NT2/D1 (cell line): Measurements from ENCODE around the gene ASPDH.

Experiments
- DNase-seq: peaks from one replicate; pipeline ENCODE4 v3.0.0-alpha.2; 2011; ENCODE audit warnings: low read depth, low spot score
- H3K27me3 ChIP-seq: 2 replicates; pipeline ENCODE4 v1.6.0; 2011; ENCODE audit warnings: mild to moderate bottlenecking; ENCODE audit not compliant: insufficient read length, insufficient read depth
- H3K36me3 ChIP-seq: 2 replicates; pipeline ENCODE4 v1.6.1; 2011; ENCODE audit warnings: mild to moderate bottlenecking, low read length, mixed read lengths; ENCODE audit not compliant: insufficient read depth, insufficient read length
- H3K4me1 ChIP-seq: 2 replicates; pipeline ENCODE4 v1.5.1; 2011; ENCODE audit not compliant: insufficient read depth, insufficient read length
- H3K4me3 ChIP-seq: 2 replicates; pipeline ENCODE4 v1.5.1; 2011; ENCODE audit warnings: low read depth; ENCODE audit not compliant: insufficient read length
- H3K9ac ChIP-seq: 2 replicates; pipeline ENCODE4 v1.6.0; 2011; ENCODE audit warnings: low read depth; ENCODE audit not compliant: insufficient read length
- H3K9me3 ChIP-seq: 2 replicates; pipeline ENCODE4 v1.5.1; 2011; ENCODE audit warnings: mild to moderate bottlenecking, low read length; ENCODE audit not compliant: insufficient read depth
- SUZ12 ChIP-seq: IDR thresholded peaks from 2 replicates; pipeline ENCODE4 v1.6.1; 2011; ENCODE audit not compliant: insufficient read length, insufficient read depth; ENCODE audit errors: extremely low read depth
- YY1 ChIP-seq: IDR thresholded peaks from 2 replicates; pipeline ENCODE4 v1.6.1; 2011; ENCODE audit not compliant: insufficient read length, insufficient read depth
- ZNF274 ChIP-seq: IDR thresholded peaks from 2 replicates; pipeline ENCODE4 v1.6.1; 2011; ENCODE audit warnings: mild to moderate bottlenecking, low read depth, low read length

The ASPDH gene

GRCh38 chr19:50513746-50514345 lies at the start of gene ASPDH:
Gene ASPDH (minus strand): TSS chr19:50513913. CDS start chr19:50513823, 90 bp downstream.
- H3K4me3 ChIP-seq = no peak within 1 kb of the TSS
- DNase-seq = no peak
- TF ChIP-seq YY1 (no peak), ZNF274 (no peak), SUZ12 (no peak)

GRCh38 chr19:50562996-50563395 lies 49.3 kb upstream of the ASPDH start:
- no peaks in the 10 kb centered on the region for H3K9me3 ChIP-seq
- peaks cover 13% of the 10 kb centered on the region for H3K27me3 ChIP-seq
- H3K36me3 ChIP-seq = peaks cover 6% of the 10 kb centered on the region
- TF ChIP-seq SUZ12 = no peak
- no peak for TF ChIP-seq YY1
- no peak for TF ChIP-seq ZNF274
- H3K4me1 ChIP-seq = peaks cover 17% of the 10 kb centered on the region
- H3K4me3 ChIP-seq = no peak overlapping the region
- no peak for DNase-seq
- no peak overlapping the region for H3K9ac ChIP-seq

More at GRCh38 chr19:50513746-50514345, at the start of gene ASPDH:
- H3K36me3 ChIP-seq = peaks cover 18% of the 10 kb centered on the region
- H3K9me3 ChIP-seq = no peaks in the 10 kb centered on the region
- peak within 1 kb of the TSS; percentile 32 for H3K9ac ChIP-seq
- no peaks in the 10 kb centered on the region for H3K27me3 ChIP-seq
- H3K4me1 ChIP-seq = peaks cover 19% of the 10 kb centered on the region

- Histone ChIP-seq H3K4me3 (no peak overlapping the region), H3K9me3 (no peaks in the 10 kb centered on the region), H3K36me3 (peaks cover 6% of the 10 kb centered on the region), H3K4me1 (peaks cover 18% of the 10 kb centered on the region), H3K9ac (no peak overlapping the region), H3K27me3 (peaks cover 13% of the 10 kb centered on the region)
- TF ChIP-seq YY1 (no peak), SUZ12 (no peak), ZNF274 (no peak)
- DNase-seq = no peak
These were observed 48.6 kb upstream of the ASPDH start for GRCh38 chr19:50562329-50562728.

- no peaks in the 10 kb centered on the region for H3K9me3 ChIP-seq
- H3K4me3 ChIP-seq = no peak overlapping the region
- no peaks in the 10 kb centered on the region for H3K27me3 ChIP-seq
- no peak overlapping the region for H3K9ac ChIP-seq
- TF ChIP-seq SUZ12 (no peak), ZNF274 (no peak), YY1 (no peak)
- peaks cover 19% of the 10 kb centered on the region for H3K4me1 ChIP-seq
- H3K36me3 ChIP-seq = peaks cover 3% of the 10 kb centered on the region
- DNase-seq = no peak
These were observed 45.9 kb upstream of the ASPDH start for GRCh38 chr19:50559636-50560035.

GRCh38 chr19:50558449-50558848 lies 44.7 kb upstream of the ASPDH start:
- TF ChIP-seq SUZ12 = no peak
- no peak for TF ChIP-seq YY1
- no peak for TF ChIP-seq ZNF274
- H3K4me3 ChIP-seq = no peak overlapping the region
- H3K9ac ChIP-seq = no peak overlapping the region
- H3K36me3 ChIP-seq = peaks cover 3% of the 10 kb centered on the region
- DNase-seq = no peak
- H3K27me3 ChIP-seq = no peaks in the 10 kb centered on the region
- peaks cover 16% of the 10 kb centered on the region for H3K4me1 ChIP-seq
- H3K9me3 ChIP-seq = no peaks in the 10 kb centered on the region

- H3K9me3 ChIP-seq = no peaks in the 10 kb centered on the region
- peaks cover 16% of the 10 kb centered on the region for H3K4me1 ChIP-seq
- no peak overlapping the region for H3K9ac ChIP-seq
- H3K27me3 ChIP-seq = no peaks in the 10 kb centered on the region
- peaks cover 3% of the 10 kb centered on the region for H3K36me3 ChIP-seq
- H3K4me3 ChIP-seq = no peak overlapping the region
- DNase-seq = no peak
- TF ChIP-seq SUZ12 = no peak
- TF ChIP-seq ZNF274 = no peak
- TF ChIP-seq YY1 = no peak
These were observed 44.3 kb upstream of the ASPDH start for GRCh38 chr19:50558039-50558438.

GRCh38 chr19:50557009-50557613 lies 43.4 kb upstream of the ASPDH start:
- TF ChIP-seq ZNF274 (no peak), YY1 (no peak), SUZ12 (no peak)
- Histone ChIP-seq H3K9me3 (no peaks in the 10 kb centered on the region), H3K27me3 (peaks cover 8% of the 10 kb centered on the region), H3K9ac (peak overlapping the region; percentile 51), H3K4me1 (peaks cover 15% of the 10 kb centered on the region), H3K36me3 (peaks cover 3% of the 10 kb centered on the region), H3K4me3 (peak overlapping the region; percentile 26)
- no peak for DNase-seq
